Stimulated activated CD8-positive, alpha-beta memory T cell treated with anti-CD3 and anti-CD28 coated beads, Interleukin-12 subunit alpha, Interleukin-12 subunit beta, amount 100 ng/mL, for 24 hours (primary cell): ENCODE data around the gene RBL1.
"Not testable (repeated sequence)": the region's sequence is repeated elsewhere in the genome, so short reads cannot be mapped to it uniquely, and the experiment has no call there.

Source experiments
- DNase-seq: peaks from one replicate; pipeline ENCODE4 v3.0.0-alpha.2; 2020; ENCODE audit errors: extremely low read depth

Gene RBL1, protein sequence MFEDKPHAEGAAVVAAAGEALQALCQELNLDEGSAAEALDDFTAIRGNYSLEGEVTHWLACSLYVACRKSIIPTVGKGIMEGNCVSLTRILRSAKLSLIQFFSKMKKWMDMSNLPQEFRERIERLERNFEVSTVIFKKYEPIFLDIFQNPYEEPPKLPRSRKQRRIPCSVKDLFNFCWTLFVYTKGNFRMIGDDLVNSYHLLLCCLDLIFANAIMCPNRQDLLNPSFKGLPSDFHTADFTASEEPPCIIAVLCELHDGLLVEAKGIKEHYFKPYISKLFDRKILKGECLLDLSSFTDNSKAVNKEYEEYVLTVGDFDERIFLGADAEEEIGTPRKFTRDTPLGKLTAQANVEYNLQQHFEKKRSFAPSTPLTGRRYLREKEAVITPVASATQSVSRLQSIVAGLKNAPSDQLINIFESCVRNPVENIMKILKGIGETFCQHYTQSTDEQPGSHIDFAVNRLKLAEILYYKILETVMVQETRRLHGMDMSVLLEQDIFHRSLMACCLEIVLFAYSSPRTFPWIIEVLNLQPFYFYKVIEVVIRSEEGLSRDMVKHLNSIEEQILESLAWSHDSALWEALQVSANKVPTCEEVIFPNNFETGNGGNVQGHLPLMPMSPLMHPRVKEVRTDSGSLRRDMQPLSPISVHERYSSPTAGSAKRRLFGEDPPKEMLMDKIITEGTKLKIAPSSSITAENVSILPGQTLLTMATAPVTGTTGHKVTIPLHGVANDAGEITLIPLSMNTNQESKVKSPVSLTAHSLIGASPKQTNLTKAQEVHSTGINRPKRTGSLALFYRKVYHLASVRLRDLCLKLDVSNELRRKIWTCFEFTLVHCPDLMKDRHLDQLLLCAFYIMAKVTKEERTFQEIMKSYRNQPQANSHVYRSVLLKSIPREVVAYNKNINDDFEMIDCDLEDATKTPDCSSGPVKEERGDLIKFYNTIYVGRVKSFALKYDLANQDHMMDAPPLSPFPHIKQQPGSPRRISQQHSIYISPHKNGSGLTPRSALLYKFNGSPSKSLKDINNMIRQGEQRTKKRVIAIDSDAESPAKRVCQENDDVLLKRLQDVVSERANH

GRCh38 chr20:37095599-37096414 lies at the start of gene RBL1:
RBL1 (minus strand) TSS chr20:37095997; CDS start chr20:37095928, 69 bp downstream.
- peak; percentile 76 for DNase-seq

DNA sequence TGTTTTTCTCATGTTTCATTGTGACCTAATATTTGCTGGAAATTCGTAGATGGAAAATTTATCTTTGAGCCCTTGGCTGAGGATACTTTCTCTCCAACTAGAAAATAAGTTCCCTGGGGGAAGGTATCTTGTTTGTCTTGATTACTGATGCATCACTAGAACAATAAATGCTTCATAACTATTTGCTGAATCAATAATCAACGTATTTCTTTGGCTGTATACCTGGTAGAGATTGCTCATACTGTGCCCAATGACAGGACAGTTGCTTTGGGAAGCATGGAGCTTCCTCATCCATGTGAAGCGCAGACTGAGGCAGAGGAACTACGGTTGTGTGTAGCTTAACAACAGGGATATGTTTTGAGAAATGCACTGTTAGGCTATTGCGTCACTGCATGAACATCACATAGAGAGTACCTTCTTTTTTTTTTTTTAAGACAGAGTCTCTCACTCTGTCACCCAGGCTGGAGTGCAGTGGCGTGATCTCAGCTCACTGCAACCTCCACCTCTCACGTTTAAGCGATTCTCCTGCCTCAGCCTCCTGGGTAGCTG lies 49.1 kb upstream of the RBL1 start:
- DNase-seq = no peak

DNA sequence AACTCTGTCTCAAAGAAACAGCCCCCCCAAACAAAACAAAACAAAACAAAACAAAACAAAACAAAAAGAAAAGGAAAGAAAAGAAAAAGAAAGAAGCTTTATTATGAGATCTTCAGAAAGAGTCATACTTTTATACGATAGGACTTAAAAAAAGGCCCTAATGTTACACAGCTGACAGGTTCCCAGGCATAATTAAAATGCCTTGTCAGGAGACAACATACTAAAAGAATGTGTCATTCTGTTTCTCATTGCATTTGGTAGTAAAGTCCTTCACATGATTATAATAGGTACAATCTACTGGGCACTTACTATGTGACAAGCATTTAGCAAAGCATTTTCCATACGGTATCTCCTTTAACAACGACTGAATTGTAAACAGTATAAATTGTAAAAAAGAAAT lies 46.9 kb upstream of the RBL1 start:
- DNase-seq = no peak

- no peak for DNase-seq
Measured at GRCh38 chr20:37137547-37137946, 41.8 kb upstream of the RBL1 start.

DNA sequence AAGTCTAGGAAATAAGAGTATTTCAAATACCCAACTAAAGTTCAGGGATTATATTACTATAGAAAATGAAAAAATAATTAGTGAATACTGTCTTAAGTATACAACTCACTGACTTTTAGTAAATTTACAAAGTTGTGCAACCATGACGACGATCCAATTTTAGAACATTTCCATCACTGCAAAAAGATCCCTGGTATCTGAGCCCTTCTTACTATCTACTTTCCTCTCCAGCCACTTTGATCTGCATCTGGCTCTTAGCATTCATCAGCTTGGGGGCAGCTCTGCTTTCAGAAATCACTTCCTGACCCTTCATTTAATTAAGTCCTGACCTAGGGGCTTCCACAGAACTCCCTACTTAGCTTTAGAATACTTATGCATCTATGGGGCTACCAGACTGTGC lies 38.2 kb upstream of the RBL1 start:
- DNase-seq = no peak

GRCh38 chr20:37131486-37131885 lies 35.7 kb upstream of the RBL1 start:
- no peak for DNase-seq

DNA sequence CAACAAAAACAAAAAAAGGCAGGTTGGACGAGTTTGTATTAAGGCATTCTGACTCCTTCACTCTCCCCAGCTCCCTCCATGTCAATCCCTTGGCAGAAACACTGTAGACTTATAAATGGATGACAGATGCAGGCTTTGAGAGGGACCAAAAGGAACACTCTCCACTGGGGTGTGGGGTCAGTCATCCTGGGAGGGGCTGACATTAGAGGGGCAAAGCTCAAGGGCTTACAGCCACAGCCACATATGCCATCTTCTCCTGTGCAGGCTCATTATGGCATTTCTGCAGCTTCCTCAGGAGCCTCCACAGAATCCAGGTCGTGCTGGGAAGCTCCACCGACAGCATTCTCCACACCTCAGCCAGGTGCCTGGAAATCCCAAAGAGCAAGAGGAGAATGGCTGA lies 33.0 kb upstream of the RBL1 start:
- DNase-seq = no peak

- not testable (repeated sequence) for DNase-seq
Measured at GRCh38 chr20:37126290-37126689, 30.5 kb upstream of the RBL1 start.

GRCh38 chr20:37123441-37123840 lies 27.6 kb upstream of the RBL1 start:
- DNase-seq = no peak

- DNase-seq = no peak
Measured at GRCh38 chr20:37120497-37120896, 24.7 kb upstream of the RBL1 start.

DNA sequence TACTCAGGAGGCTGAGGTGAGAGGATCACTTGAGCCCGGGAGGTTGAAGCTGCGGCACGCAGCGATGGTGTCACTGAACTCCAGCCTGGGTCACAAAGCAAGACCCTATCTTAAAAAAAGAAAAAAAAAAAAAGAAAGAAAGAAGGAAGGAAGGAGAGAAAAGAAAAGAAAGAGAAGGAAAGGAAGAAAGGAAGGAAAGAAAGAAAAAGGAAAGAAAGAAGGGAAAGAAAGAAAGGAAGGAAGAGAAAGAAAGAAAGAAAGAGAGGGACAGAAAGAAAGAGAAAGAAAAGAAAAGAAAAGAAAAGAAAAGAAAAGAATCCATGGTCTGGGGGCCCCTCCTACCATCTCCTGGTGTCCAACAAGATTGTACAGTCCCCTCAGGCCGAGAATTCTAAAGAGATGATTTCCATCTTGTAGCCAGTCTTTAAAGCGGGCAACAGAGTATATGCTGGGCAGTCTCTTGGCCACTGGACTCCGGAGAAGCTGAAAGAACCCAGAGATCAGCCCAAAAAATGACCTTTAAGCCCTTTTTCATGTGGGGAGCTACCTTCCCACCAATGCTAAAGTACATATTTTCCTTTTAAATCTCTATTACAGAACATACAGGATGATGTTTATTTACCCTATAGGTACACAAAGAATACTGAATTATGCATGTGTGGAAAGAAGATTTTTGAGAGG lies 23.7 kb upstream of the RBL1 start:
- DNase-seq = no peak

DNA sequence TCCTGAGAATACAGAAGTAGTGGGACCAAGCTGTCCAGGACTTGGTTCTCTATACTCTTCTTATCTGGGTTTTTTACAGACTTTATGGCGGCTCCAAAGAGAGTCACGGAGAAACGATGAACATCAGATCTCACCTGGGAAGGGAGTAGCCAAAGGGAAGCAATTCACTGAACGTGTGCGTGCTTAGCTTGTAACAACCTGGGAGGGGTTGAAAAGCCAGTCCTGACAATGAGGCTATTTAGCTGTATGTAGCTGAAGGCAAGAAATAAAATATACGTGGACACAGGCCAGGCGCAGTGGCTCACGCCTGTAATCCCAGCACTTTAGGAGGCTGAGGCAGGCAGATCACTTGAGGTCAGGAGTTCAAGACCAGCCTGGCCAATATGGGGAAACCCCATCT lies 18.2 kb upstream of the RBL1 start:
- DNase-seq = no peak

DNA sequence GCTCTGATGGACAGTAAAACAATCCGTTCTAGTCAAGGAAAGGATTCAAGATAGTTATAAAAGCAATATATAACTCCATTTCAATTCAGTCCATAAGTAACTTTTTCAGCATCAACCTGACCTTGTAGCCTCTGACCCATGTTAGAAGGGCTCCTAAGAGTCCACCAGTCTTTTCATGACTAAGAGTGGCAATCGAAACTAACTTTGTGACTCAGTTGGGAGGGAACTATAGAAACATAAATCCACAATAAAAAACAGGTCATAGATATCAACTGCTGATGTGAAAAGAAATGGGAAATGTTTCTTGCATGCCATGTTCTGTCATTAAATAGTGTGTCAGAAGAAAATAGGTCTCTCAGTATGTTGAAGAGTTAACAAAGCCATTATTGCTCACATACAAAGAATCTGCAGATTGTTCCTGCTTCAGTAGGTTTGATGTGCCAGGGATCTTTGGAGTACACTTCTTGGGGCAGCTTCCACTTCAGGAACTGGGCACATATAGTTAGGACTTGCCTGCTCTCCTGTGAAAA lies 16.2 kb upstream of the RBL1 start:
- DNase-seq = no peak

DNA sequence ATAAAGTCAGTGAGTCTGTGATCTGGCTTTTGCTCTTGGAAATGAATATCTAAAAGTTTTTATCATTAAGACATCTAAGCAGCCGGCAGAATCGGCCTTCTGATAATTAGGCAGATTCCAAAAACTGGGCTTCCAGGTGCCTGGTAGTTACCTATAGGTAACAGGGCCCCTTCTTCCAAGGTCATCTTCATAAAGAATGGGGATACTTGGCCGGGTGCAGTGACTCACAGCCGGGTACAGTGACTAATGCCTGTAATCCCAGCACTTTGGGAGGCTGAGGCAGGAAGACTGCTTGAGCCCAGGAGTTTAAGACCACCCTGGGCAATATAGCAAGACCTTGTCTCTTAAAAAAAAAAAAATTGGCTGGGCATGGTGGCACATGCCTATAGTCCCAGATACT lies 12.9 kb upstream of the RBL1 start:
- DNase-seq = no peak

GRCh38 chr20:37102571-37102970 lies 6.8 kb upstream of the RBL1 start:
- DNase-seq = no peak

GRCh38 chr20:37096415-37097041 lies 731 bp upstream of the RBL1 start:
- no peak for DNase-seq

DNA sequence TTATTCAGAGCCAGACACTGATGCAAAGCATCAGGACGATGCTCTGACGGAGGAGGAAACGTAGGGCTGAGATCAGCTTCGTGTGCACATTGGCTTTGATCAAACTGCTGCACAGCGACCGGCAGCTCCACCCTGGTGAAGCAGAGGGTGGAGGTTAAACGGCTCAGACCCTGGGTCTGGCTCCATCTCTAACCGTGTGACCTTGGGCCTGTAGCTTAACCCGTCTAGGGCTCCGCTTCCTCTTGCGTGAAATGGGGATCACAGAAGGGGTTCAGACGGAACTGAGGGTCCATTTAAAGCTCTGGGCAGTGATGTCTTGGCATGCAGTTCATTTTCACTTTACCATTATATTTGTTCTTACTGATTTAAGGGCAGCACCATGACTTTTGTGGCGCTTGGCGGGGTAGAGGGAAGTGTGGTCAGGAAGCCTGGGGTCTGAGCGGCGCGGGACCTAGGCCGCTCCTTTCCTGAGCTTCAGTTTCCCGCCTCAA lies 644 bp downstream of the RBL1 start:
- DNase-seq = no peak

- DNase-seq = no peak
Measured at GRCh38 chr20:37090407-37090806, 5.4 kb downstream of the RBL1 start.

DNA sequence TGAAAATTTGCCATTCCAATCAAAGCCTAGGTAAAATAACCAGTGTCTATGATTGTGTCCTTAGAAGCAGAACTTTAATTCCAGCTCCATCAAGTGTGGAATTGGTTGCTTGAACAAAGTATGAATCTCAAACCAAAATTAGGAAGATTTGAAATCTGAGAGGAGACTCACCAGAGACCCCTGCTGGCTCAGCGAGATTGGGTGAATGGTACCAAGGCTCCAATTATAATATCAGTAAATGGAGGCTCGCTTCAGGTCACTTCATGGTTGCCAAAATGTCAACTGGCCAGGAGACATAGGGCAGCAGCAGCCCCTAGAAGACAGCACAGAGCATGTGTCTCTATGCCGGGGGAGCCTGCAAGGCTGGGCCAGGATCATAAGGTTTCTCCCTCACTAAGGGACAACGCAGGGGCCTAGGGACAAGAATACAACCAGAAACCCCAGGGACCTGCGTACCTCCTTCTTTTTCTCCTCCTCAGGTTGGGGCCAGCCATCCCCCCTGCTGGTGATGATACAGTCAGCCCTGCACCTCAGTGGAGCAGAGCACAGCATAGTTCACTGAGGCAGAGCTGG lies 14.0 kb downstream of the RBL1 start:
- DNase-seq = no peak

DNA sequence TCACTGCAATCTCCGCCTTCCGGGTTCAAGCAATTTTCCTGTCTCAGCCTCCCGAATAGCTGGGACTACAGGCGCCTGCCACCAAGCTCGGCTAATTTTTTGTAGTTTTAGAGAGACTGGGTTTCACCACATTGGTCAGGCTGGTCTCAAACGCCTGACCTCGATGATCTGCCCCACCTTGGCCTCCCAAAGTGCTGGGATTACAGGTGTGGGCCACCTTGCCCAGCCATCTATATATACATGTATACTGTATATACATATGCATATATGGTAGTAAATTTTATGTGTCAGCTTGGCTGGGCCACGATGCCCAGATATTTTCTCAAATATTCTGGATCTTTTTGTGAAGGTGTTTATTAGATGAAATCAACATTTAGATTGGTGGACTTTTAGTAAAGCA lies 18.8 kb downstream of the RBL1 start:
- no peak for DNase-seq
